Activated T-helper 17 cell treated with anti-CD3 and anti-CD28 coated beads, Interleukin-2, amount 50 U/mL, for 72 hours (primary cell): Measurements from ENCODE around the gene SHOX. TPM values are rescaled to one million over a fixed set of nuclear protein-coding genes. Genes with fewer than 3 reads are reported as not detected.
"Not testable (repeated sequence)": the region's sequence is repeated elsewhere in the genome, so short reads cannot be mapped to it uniquely, and the experiment has no call there.

Source experiments
- ATAC-seq: fragments of 150-1000 bp; cut with Tn5 transposase; replicated peaks from 2 replicates; pipeline ENCODE4 v1.10.0; 2021; ENCODE audit warnings: mild to moderate bottlenecking, moderate library complexity
- H3K27ac Mint-ChIP-seq: one replicate; pipeline ENCODE4 v1.8.0; 2022; ENCODE audit warnings: mixed read lengths
- H3K27me3 Mint-ChIP-seq: one replicate; pipeline ENCODE4 v1.8.0; 2022; ENCODE audit warnings: mixed read lengths
- H3K36me3 Mint-ChIP-seq: one replicate; pipeline ENCODE4 v1.8.0; 2022; ENCODE audit warnings: low read depth, mild to moderate bottlenecking, mixed read lengths
- H3K4me1 Mint-ChIP-seq: one replicate; pipeline ENCODE4 v1.8.0; 2022; ENCODE audit warnings: mixed read lengths
- H3K4me3 Mint-ChIP-seq: one replicate; pipeline ENCODE4 v1.8.0; 2022; ENCODE audit warnings: mild to moderate bottlenecking, mixed read lengths
- H3K9me3 Mint-ChIP-seq: one replicate; pipeline ENCODE4 v1.8.0; 2022; ENCODE audit warnings: mixed read lengths
- total RNA-seq, 2 donors: library from RNA; stranded (reverse); gene quantifications; one replicate each; pipeline ENCODE4 v1.2.3, GENCODE V29; 2022

Gene SHOX
- total RNA-seq, 2 donors from 2014 or later = not detected

DNA sequence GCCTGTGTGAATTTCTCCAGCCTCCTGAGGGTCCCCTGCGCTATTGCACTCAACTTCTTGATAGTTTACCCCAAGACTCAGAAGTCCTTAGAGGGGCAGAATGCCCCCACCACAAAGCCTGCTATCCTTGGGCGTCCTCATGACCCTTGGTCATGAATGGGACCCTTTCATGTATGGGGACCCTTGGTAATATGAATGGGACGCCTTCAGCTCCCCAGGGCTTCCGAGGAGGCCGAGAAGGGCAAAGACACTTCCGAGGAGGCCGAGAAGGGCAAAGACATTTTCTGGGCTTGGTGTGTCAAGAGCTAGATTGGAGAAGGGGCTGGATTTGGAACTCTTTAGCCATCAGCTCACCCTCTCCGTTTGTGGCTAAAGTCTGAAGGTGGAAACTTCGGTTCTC, 8.6 kb downstream of the SHOX start:
- H3K27me3 Mint-ChIP-seq = peaks cover 29% of the 10 kb centered on the region

DNA sequence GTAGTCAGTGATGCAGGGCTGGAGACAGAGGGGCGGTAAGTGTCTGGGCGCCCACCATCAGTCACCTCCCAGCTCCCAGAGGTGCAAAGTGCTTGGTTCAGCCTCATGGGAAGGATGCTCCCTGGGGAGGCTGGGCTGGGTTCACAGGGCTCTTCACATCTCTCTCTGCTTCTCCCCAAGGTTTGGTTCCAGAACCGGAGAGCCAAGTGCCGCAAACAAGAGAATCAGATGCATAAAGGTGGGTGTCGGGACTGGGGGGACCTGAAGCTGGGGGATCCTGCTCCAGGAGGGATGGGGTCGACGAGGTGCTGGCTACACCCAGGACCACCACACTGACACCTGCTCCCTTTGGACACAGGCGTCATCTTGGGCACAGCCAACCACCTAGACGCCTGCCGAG, 10.1 kb downstream of the SHOX start:
- Mint-ChIP-seq H3K36me3 (no peaks in the 10 kb centered on the region), H3K4me3 (no peak overlapping the region), H3K27me3 (peaks cover 23% of the 10 kb centered on the region), H3K4me1 (no peaks in the 10 kb centered on the region), H3K27ac (no peak overlapping the region), H3K9me3 (no peaks in the 10 kb centered on the region)
- ATAC-seq = no peak

More for the DNA sequence above, 8.6 kb downstream of the SHOX start:
- Mint-ChIP-seq H3K4me1 (no peaks in the 10 kb centered on the region), H3K9me3 (no peaks in the 10 kb centered on the region), H3K36me3 (no peaks in the 10 kb centered on the region), H3K4me3 (no peak overlapping the region), H3K27ac (no peak overlapping the region)
- ATAC-seq = no peak

DNA sequence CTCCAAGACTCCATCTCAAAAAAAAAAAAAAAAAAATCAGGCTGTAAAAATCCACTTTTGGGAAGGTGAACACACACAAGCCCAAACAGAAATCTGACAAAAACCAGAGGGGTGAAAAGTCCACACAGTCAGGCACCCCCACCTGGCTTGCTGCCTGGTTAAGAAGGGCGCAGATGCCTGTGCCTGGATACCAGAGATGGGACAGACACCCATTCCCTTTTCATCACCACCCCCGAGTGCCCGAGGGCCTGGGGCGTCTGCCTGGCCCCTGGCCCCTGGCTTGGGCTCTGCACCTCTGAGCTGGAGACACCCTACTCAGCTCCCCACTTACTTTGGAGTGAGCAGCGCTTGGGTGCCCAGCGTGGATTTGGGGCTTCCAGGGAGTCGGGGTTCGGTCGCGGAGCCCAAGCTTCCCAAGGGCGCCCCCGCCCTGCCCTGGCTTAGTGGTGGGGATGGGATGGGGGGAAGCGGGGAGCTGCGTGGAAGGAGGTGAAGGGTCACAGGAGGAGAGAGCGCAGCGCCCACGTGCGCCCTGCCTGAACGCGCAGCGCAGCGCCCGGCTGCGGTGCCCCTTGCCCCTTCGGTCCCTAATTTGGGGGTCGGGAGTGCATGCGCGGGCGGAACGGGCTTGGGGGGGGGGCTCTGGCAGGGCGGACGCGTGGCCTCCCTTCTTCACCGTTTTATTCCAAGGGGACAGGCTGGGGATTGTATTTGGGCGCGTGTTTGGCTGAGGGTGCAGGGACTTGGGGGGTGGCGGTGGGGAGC, 11.3 kb downstream of the SHOX start:
- no peak overlapping the region for H3K27ac Mint-ChIP-seq
- H3K27me3 Mint-ChIP-seq = peaks cover 19% of the 10 kb centered on the region
- no peak for ATAC-seq
- no peaks in the 10 kb centered on the region for H3K9me3 Mint-ChIP-seq
- H3K4me1 Mint-ChIP-seq = no peaks in the 10 kb centered on the region
- H3K36me3 Mint-ChIP-seq = no peaks in the 10 kb centered on the region
- no peak overlapping the region for H3K4me3 Mint-ChIP-seq

DNA sequence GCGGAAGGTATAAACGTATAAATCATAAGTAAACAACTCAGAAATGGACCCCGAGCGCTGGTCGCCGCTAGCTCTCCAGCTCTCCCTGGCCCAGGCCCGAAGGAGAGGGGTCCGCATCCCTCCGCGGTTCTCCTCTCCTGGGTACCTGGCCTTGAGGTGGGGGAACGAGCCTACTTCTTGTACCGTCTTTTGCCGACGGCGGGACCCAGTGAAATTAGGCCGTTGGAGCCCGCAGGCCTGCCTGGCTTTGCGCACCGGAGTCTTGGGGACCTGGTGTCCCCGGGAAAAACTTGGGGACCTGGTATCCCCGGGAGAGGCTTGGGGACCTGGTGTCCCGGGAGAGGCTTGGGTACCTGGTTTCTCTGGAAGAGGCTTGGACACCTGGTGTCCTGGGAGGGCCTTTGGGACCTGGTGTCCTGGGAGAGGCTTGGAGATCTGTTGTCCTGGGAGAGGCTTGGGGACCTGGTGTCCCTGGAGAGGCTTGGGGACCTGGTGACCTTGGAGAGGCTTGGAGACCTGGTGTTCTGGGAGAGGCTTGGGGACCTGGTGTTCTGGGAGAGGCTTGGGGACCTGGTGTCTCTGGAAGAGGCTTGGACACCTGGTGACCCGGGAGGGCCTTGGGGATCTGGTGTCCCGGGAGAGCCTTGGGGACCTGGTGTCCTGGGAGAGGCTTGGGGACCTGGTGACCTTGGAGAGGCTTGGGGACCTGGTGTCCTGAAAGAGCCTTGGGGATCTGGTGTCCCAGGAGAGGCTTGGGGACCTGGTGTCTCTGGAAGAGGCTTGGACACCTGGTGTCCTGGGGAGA, 12.0 kb downstream of the SHOX start:
- no peak overlapping the region for H3K27ac Mint-ChIP-seq
- no peak overlapping the region for H3K4me3 Mint-ChIP-seq
- H3K27me3 Mint-ChIP-seq = peaks cover 11% of the 10 kb centered on the region
- no peak for ATAC-seq
- no peaks in the 10 kb centered on the region for H3K36me3 Mint-ChIP-seq
- no peaks in the 10 kb centered on the region for H3K9me3 Mint-ChIP-seq
- H3K4me1 Mint-ChIP-seq = no peaks in the 10 kb centered on the region

DNA sequence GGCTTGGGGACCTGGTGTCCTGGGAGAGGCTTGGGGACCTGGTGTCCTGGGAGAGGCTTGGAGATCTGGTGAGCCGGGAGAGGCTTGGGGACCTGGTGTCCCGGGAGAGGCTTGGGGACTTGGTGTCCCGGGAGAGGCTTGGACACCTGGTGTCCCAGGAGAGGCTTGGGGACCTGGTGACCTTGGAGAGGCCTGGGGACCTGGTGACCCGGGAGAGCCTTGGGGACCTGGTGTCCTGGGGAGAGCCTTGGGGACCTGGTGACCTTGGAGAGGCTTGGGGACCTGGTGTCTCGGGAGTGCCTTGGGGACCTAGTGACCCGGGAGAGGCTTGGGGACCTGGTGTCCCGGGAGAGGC, 12.6 kb downstream of the SHOX start:
- no peaks in the 10 kb centered on the region for H3K4me1 Mint-ChIP-seq
- no peak for ATAC-seq
- H3K4me3 Mint-ChIP-seq = no peak overlapping the region
- no peaks in the 10 kb centered on the region for H3K36me3 Mint-ChIP-seq
- H3K9me3 Mint-ChIP-seq = no peaks in the 10 kb centered on the region
- H3K27ac Mint-ChIP-seq = no peak overlapping the region
- H3K27me3 Mint-ChIP-seq = peaks cover 5% of the 10 kb centered on the region

DNA sequence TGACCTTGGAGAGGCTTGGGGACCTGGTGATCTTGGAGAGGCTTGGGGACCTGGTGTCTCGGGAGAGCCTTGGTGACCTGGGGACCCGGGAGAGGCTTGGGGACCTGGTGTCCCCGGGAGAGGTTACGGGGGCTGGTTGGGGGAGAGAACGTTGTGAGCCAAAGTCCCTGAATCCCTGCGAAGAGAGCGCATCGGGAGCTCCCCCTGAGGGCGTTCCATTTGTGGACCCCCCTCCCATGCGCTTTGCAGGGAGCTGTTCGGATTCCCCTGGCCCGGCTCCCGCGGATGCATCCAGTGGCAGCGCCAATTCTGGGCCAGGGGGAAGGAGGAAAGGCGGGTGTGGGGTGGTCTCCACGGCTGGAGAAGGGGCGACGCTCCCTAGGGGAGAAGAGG, 13.3 kb downstream of the SHOX start:
- no peaks in the 10 kb centered on the region for H3K36me3 Mint-ChIP-seq
- ATAC-seq = no peak
- H3K27me3 Mint-ChIP-seq = peaks cover 4% of the 10 kb centered on the region
- H3K27ac Mint-ChIP-seq = no peak overlapping the region
- no peak overlapping the region for H3K4me3 Mint-ChIP-seq
- H3K9me3 Mint-ChIP-seq = no peaks in the 10 kb centered on the region
- no peaks in the 10 kb centered on the region for H3K4me1 Mint-ChIP-seq

DNA sequence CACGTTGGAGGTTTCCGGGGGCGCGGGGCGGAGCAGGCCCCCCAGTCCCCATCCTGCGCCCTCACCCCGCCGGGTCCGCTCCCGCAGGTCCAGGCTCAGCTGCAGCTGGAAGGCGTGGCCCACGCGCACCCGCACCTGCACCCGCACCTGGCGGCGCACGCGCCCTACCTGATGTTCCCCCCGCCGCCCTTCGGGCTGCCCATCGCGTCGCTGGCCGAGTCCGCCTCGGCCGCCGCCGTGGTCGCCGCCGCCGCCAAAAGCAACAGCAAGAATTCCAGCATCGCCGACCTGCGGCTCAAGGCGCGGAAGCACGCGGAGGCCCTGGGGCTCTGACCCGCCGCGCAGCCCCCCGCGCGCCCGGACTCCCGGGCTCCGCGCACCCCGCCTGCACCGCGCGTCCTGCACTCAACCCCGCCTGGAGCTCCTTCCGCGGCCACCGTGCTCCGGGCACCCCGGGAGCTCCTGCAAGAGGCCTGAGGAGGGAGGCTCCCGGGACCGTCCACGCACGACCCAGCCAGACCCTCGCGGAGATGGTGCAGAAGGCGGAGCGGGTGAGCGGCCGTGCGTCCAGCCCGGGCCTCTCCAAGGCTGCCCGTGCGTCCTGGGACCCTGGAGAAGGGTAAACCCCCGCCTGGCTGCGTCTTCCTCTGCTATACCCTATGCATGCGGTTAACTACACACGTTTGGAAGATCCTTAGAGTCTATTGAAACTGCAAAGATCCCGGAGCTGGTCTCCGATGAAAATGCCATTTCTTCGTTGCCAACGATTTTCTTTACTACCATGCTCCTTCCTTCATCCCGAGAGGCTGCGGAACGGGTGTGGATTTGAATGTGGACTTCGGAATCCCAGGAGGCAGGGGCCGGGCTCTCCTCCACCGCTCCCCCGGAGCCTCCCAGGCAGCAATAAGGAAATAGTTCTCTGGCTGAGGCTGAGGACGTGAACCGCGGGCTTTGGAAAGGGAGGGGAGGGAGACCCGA, 14.0 kb downstream of the SHOX start:
- no peaks in the 10 kb centered on the region for H3K27me3 Mint-ChIP-seq
- H3K9me3 Mint-ChIP-seq = no peaks in the 10 kb centered on the region
- H3K36me3 Mint-ChIP-seq = no peaks in the 10 kb centered on the region
- no peak overlapping the region for H3K27ac Mint-ChIP-seq
- no peak for ATAC-seq
- no peaks in the 10 kb centered on the region for H3K4me1 Mint-ChIP-seq
- no peak overlapping the region for H3K4me3 Mint-ChIP-seq

GRCh38 chrX:646228-646495, 15.6 kb downstream of the SHOX start:
- no peaks in the 10 kb centered on the region for H3K9me3 Mint-ChIP-seq
- H3K27ac Mint-ChIP-seq = no peak overlapping the region
- no peak overlapping the region for H3K4me3 Mint-ChIP-seq
- H3K27me3 Mint-ChIP-seq = no peaks in the 10 kb centered on the region
- H3K4me1 Mint-ChIP-seq = no peaks in the 10 kb centered on the region
- no peaks in the 10 kb centered on the region for H3K36me3 Mint-ChIP-seq
- no peak for ATAC-seq

DNA sequence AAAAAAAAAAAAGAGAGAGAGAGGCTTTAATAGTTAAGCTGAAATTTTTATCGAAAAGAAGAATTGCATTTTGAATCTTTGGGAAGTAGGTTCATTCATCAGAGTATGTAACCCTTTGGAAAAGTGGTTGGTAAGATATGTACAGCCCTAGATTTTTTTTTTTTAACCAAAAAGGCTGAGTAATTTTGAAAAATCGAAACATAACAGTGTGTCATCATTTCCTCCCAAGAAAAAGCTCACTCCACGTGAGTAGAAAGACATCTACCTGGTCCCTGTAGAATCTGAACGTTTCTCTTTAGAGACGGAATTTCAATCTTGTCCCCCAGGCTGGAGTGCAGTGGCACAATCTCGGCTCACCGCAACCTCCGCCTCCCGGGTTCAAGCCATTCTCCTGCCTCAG, 16.2 kb downstream of the SHOX start:
- H3K27me3 Mint-ChIP-seq = no peaks in the 10 kb centered on the region
- H3K4me3 Mint-ChIP-seq = no peak overlapping the region
- H3K4me1 Mint-ChIP-seq = no peaks in the 10 kb centered on the region
- no peak for ATAC-seq
- H3K27ac Mint-ChIP-seq = no peak overlapping the region
- H3K36me3 Mint-ChIP-seq = no peaks in the 10 kb centered on the region
- H3K9me3 Mint-ChIP-seq = no peaks in the 10 kb centered on the region

DNA sequence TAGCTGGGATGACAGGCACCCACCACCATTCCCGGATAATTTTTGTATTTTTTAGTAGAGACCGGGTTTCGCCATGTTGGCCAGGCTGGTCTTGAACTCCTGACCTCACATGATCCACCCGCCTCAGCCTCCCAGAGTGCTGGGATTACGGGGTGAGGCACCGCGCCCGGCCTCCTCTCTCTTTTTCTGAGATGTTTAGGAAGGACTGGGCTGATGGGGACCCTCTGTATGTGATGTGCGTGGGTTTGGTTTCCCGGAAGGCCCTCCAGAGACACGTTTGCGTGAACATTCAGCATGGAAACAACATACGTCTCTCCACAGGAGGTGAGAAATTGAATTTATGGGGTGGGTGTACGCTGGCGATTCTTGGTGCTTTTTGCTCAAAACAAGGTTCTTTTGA, 18.6 kb downstream of the SHOX start:
- no peak overlapping the region for H3K27ac Mint-ChIP-seq

GRCh38 chrX:650324-650723, 19.7 kb downstream of the SHOX start:
- H3K27me3 Mint-ChIP-seq = no peaks in the 10 kb centered on the region
- no peaks in the 10 kb centered on the region for H3K4me1 Mint-ChIP-seq
- H3K4me3 Mint-ChIP-seq = no peak overlapping the region
- no peak for ATAC-seq
- H3K27ac Mint-ChIP-seq = no peak overlapping the region
- no peaks in the 10 kb centered on the region for H3K36me3 Mint-ChIP-seq
- no peaks in the 10 kb centered on the region for H3K9me3 Mint-ChIP-seq

More for the DNA sequence above, 18.6 kb downstream of the SHOX start:
- Mint-ChIP-seq H3K36me3 (no peaks in the 10 kb centered on the region), H3K27me3 (no peaks in the 10 kb centered on the region), H3K4me1 (no peaks in the 10 kb centered on the region), H3K4me3 (no peak overlapping the region), H3K9me3 (no peaks in the 10 kb centered on the region)
- no peak for ATAC-seq

- Mint-ChIP-seq H3K4me1 (no peaks in the 10 kb centered on the region), H3K4me3 (no peak overlapping the region), H3K27me3 (no peaks in the 10 kb centered on the region), H3K9me3 (no peaks in the 10 kb centered on the region), H3K27ac (no peak overlapping the region), H3K36me3 (no peaks in the 10 kb centered on the region)
- ATAC-seq = no peak
Measured at GRCh38 chrX:650811-651210, 20.2 kb downstream of the SHOX start.

DNA sequence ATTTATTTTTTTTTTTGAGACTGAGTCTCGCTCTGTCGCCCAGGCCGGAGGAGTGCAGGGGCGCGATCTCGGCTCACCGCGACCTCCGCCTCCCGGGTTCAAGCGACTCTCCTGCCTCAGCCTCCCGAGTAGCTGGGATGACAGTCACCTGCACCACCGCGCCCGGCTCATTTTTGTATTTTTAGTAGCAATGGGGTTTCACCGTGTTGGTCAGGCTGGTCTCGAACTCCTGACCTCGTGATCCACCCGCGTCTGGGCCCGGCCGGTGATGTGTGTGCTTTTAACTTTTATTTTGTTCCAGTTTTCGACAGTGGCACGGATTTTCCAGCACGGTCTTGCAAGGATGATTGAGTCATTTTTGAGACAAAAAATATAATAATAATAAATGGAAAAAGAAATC, 21.3 kb downstream of the SHOX start:
- not testable (repeated sequence) for H3K27ac Mint-ChIP-seq, ATAC-seq, H3K27me3 Mint-ChIP-seq, H3K36me3 Mint-ChIP-seq, H3K9me3 Mint-ChIP-seq, H3K4me1 Mint-ChIP-seq, H3K4me3 Mint-ChIP-seq

GRCh38 chrX:652341-652741, 21.8 kb downstream of the SHOX start:
- no peaks in the 10 kb centered on the region for H3K27me3 Mint-ChIP-seq
- no peak overlapping the region for H3K4me3 Mint-ChIP-seq
- H3K4me1 Mint-ChIP-seq = no peaks in the 10 kb centered on the region
- H3K9me3 Mint-ChIP-seq = no peaks in the 10 kb centered on the region
- H3K27ac Mint-ChIP-seq = no peak overlapping the region
- H3K36me3 Mint-ChIP-seq = no peaks in the 10 kb centered on the region
- no peak for ATAC-seq

DNA sequence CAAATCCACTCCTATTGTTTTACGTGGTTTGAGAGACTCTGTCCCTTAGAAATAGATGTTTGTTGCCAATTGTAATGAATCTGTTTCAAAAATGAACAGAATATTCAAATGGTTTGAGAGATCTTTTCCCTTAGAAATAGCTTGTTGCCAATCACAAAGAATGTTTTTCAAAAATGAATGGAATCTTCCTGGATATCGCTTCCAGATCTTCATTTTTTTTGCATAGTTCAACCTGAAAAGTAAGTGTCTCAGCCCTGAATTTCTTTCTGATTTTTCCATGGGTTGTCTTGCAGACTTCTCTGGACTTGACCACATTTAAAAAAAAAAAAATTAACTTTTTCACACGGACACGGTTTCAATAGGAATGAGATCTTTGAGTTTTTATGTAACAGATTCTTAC, 22.7 kb downstream of the SHOX start:
- Mint-ChIP-seq H3K9me3 (no peaks in the 10 kb centered on the region), H3K27me3 (no peaks in the 10 kb centered on the region), H3K4me1 (no peaks in the 10 kb centered on the region), H3K27ac (no peak overlapping the region), H3K36me3 (no peaks in the 10 kb centered on the region), H3K4me3 (no peak overlapping the region)
- ATAC-seq = no peak
